GM21723 (cell line): Measurements from ENCODE around the gene RFT1.

Experiments
- ATAC-seq: cut with Tn5 transposase; IDR thresholded peaks from one replicate; pipeline ENCODE4 v1.9.1; 2021; ENCODE audit warnings: mild to moderate bottlenecking, moderate library complexity; ENCODE audit not compliant: unreplicated experiment

The RFT1 gene

GRCh38 chr3:53038679-53039375, 91.4 kb downstream of the RFT1 start:
- ATAC-seq, result no peak
